GM21619 (cell line): ENCODE results near the gene NOSIP.

Experiments
- ATAC-seq: cut with Tn5 transposase; IDR thresholded peaks from one replicate; pipeline ENCODE4 v1.9.1; 2021; ENCODE audit not compliant: unreplicated experiment

NOSIP gene

GRCh38 chr19:49514151-49514550 is 66.2 kb downstream of the NOSIP start:
- ATAC-seq, result no peak

GRCh38 chr19:49513746-49514118 is 66.6 kb downstream of the NOSIP start:
- ATAC-seq, result no peak

GRCh38 chr19:49512970-49513745 is 67.2 kb downstream of the NOSIP start:
- no peak for ATAC-seq

- no peak for ATAC-seq
Observed at GRCh38 chr19:49507803-49508494, 72.4 kb downstream of the NOSIP start.

- ATAC-seq, result no peak
Observed at GRCh38 chr19:49506575-49507105, 73.7 kb downstream of the NOSIP start.
